HepG2 (cell line): ENCODE results near the gene LTK. TPM values are rescaled to one million over a fixed set of nuclear protein-coding genes. Genes with fewer than 3 reads are reported as not detected.
A peak's percentile ranks its signal among the peaks of the same experiment; 100 is the strongest.

Source experiments
- AKAP8 ChIP-seq: sonication (generic); formaldehyde crosslinking; IDR thresholded peaks from 2 replicates; pipeline ENCODE4 v1.5.1; 2020; ENCODE audit warnings: mild to moderate bottlenecking, missing genetic modification reagents
- ARHGAP35 ChIP-seq: sonication (generic); formaldehyde crosslinking; IDR thresholded peaks from 2 replicates; pipeline ENCODE4 v1.9.0; 2022; ENCODE audit warnings: mild to moderate bottlenecking, inconsistent platforms, moderate library complexity, missing genetic modification reagents, borderline replicate concordance
- CCDC6 ChIP-seq: sonication (generic); formaldehyde crosslinking; IDR thresholded peaks from 2 replicates; pipeline ENCODE4 v1.8.1; 2022; ENCODE audit warnings: mild to moderate bottlenecking, missing genetic modification reagents, moderate library complexity
- DBP ChIP-seq: sonication (generic); formaldehyde crosslinking; IDR thresholded peaks from 2 replicates; pipeline ENCODE4 v1.4.0; 2020; ENCODE audit warnings: missing genetic modification reagents; ENCODE audit errors: not compliant biosample characterization
- DPF2 ChIP-seq: sonication (generic); formaldehyde crosslinking; IDR thresholded peaks from 2 replicates; pipeline ENCODE4 v1.4.0; 2020; ENCODE audit warnings: mild to moderate bottlenecking, low read depth, missing genetic modification reagents, borderline replicate concordance
- ESRRA ChIP-seq: sonication (generic); formaldehyde crosslinking; IDR thresholded peaks from 2 replicates; pipeline ENCODE4 v1.5.1; 2020; ENCODE audit warnings: mild to moderate bottlenecking, low read depth, missing genetic modification reagents
- IRF1 ChIP-seq: sonication (generic); formaldehyde crosslinking; IDR thresholded peaks from 2 replicates; pipeline ENCODE4 v1.4.0; 2020; ENCODE audit warnings: low read depth, mild to moderate bottlenecking, missing genetic modification reagents
- KAT8 ChIP-seq: IDR thresholded peaks from 2 replicates; pipeline ENCODE4 v1.6.1; 2016; ENCODE audit warnings: missing genetic modification reagents, missing compliant biosample characterization
- MXI1 ChIP-seq: IDR thresholded peaks from 3 replicates; pipeline ENCODE4 v1.6.1; 2012; ENCODE audit warnings: low read depth, low read length, inconsistent platforms, borderline replicate concordance
- NFIB ChIP-seq: sonication (generic); formaldehyde crosslinking; IDR thresholded peaks from 2 replicates; pipeline ENCODE4 v1.9.0; 2021; ENCODE audit warnings: missing genetic modification reagents, mild to moderate bottlenecking, borderline replicate concordance
- NFKB2 ChIP-seq: sonication (generic); formaldehyde crosslinking; IDR thresholded peaks from 2 replicates; pipeline ENCODE4 v1.4.0; 2020; ENCODE audit warnings: missing genetic modification reagents, borderline replicate concordance
- PHB2 ChIP-seq: fragments of 450-650 bp; IDR thresholded peaks from 2 replicates; pipeline ENCODE4 v1.6.1; 2018; ENCODE audit not compliant: partially characterized antibody
- SPEN ChIP-seq: sonication (generic); formaldehyde crosslinking; IDR thresholded peaks from 2 replicates; pipeline ENCODE4 v1.5.1; 2020; ENCODE audit warnings: low read depth, mild to moderate bottlenecking, missing genetic modification reagents
- TEAD3 ChIP-seq: optimal IDR thresholded peaks from 2 replicates; pipeline ENCODE3; 2016; ENCODE audit warnings: borderline replicate concordance
- THRA ChIP-seq: sonication (generic); formaldehyde crosslinking; IDR thresholded peaks from 2 replicates; pipeline ENCODE4 v1.4.0; 2020; ENCODE audit warnings: missing genetic modification reagents, borderline replicate concordance
- ZEB1 ChIP-seq: IDR thresholded peaks from 2 replicates; pipeline ENCODE4 v1.6.1; 2012; ENCODE audit warnings: mild to moderate bottlenecking, low read depth, inconsistent platforms; ENCODE audit not compliant: insufficient replicate concordance
- ZMYM4 ChIP-seq: sonication (generic); formaldehyde crosslinking; IDR thresholded peaks from 2 replicates; pipeline ENCODE4 v1.8.1; 2023; ENCODE audit warnings: mild to moderate bottlenecking, missing genetic modification reagents
- ZNF274 ChIP-seq: sonication (generic); formaldehyde crosslinking; IDR thresholded peaks from 2 replicates; pipeline ENCODE4 v1.5.1; 2020; ENCODE audit warnings: mild to moderate bottlenecking, missing genetic modification reagents
- ZNF337 ChIP-seq: sonication (generic); formaldehyde crosslinking; IDR thresholded peaks from 2 replicates; pipeline ENCODE4 v1.5.1; 2020; ENCODE audit warnings: missing genetic modification reagents, low read depth, mild to moderate bottlenecking, borderline replicate concordance
- ZNF460 ChIP-seq: sonication (generic); formaldehyde crosslinking; IDR thresholded peaks from 2 replicates; pipeline ENCODE4 v1.5.1; 2020; ENCODE audit warnings: missing genetic modification reagents, mild to moderate bottlenecking, borderline replicate concordance
- ZNF503 ChIP-seq: sonication (generic); formaldehyde crosslinking; IDR thresholded peaks from 2 replicates; pipeline ENCODE4 v1.4.0; 2020; ENCODE audit warnings: missing genetic modification reagents
- ZNF543 ChIP-seq: sonication (generic); formaldehyde crosslinking; IDR thresholded peaks from 2 replicates; pipeline ENCODE4 v1.4.0; 2020; ENCODE audit warnings: mild to moderate bottlenecking, missing genetic modification reagents
- ZSCAN21 ChIP-seq: sonication (generic); formaldehyde crosslinking; IDR thresholded peaks from 2 replicates; pipeline ENCODE4 v1.8.0; 2022; ENCODE audit warnings: mild to moderate bottlenecking, missing genetic modification reagents, moderate library complexity, borderline replicate concordance
- ZZZ3 ChIP-seq: sonication (generic); formaldehyde crosslinking; IDR thresholded peaks from 2 replicates; pipeline ENCODE4 v1.4.0; 2020; ENCODE audit warnings: missing genetic modification reagents, mild to moderate bottlenecking, borderline replicate concordance
- polyA plus RNA-seq, 8 experiments: library from polyadenylated mRNA; depleted of rRNA in 3 of 8; stranded (reverse) in 7 of 8; unstranded in 1 of 8; fragments of >200 nt; fragmentation: Illumina TruSeq in 4 of 8; extraction: Trizol in 4 of 8; gene quantifications; 2 replicates each; pipeline versions ENCODE4 v1.2.1 to v1.2.3, GENCODE V29; 2011 to 2016; ENCODE audit warnings: low read depth in 4 of 8, missing spikeins in 1 of 8, mixed read lengths in 1 of 8; ENCODE audit not compliant: insufficient read depth in 1 of 8
- total RNA-seq, 5 experiments: library from RNA; depleted of rRNA; stranded (reverse); fragments of >200 nt; fragmentation: Illumina TruSeq; extraction: Trizol; gene quantifications; 2 replicates each; pipeline ENCODE4 v1.2.3, GENCODE V29; 2016; ENCODE audit warnings: low read depth in 1 of 5

LTK gene
- total and polyA plus RNA-seq, 2 of the 13 experiments (the other 11 are each of a cell fraction or from before 2014, with no cell fraction given) = 0.01 TPM; not detected in 1

- peak; percentile 28 for TF ChIP-seq DBP (CRISPR knock-in tag)
- TF ChIP-seq ZSCAN21 = peak; percentile 67; the same call in 1 of the 2 replicates
- peak; percentile 69 for TF ChIP-seq THRA
- TF ChIP-seq KAT8 (CRISPR knock-in tag) = peak; percentile 83
- peak; percentile 57; the same call in 1 of the 2 replicates for TF ChIP-seq ZMYM4 (CRISPR knock-in tag)
- no peak for TF ChIP-seq PHB2
- peak; percentile 84; the same call in 1 of the 3 replicates for TF ChIP-seq MXI1
- TF ChIP-seq ARHGAP35 (CRISPR knock-in tag) = peak; percentile 38; the same call in 1 of the 2 replicates
- peak; percentile 76; the same call in 1 of the 2 replicates for TF ChIP-seq ZNF503 (CRISPR knock-in tag)
- peak; percentile 73 for TF ChIP-seq AKAP8
- TF ChIP-seq ZNF337 = 0 out of 2 replicates have a peak, but pooled peaks have one; percentile 67
- TF ChIP-seq DPF2 (CRISPR knock-in tag) = 0 out of 2 replicates have a peak, but pooled peaks have one; percentile 23
- peak; percentile 63; the same call in 1 of the 2 replicates for TF ChIP-seq ZNF460 (CRISPR knock-in tag)
- no peak for TF ChIP-seq IRF1
- peak; percentile 60; the same call in 1 of the 2 replicates for TF ChIP-seq ESRRA (CRISPR knock-in tag)
- peak; percentile 26; the same call in 1 of the 2 replicates for TF ChIP-seq NFKB2 (CRISPR knock-in tag)
- peak; percentile 67; the same call in 1 of the 2 replicates for TF ChIP-seq ZNF274 (CRISPR knock-in tag)
- peak; percentile 90 for TF ChIP-seq SPEN (CRISPR knock-in tag)
- TF ChIP-seq ZNF543 = peak; percentile 58; the same call in 1 of the 2 replicates
- 0 out of 2 replicates have a peak, but pooled peaks have one; percentile 43 for TF ChIP-seq CCDC6
- no peak; the same call in 1 of the 2 replicates for TF ChIP-seq ZZZ3 (CRISPR knock-in tag)
- no peak for TF ChIP-seq NFIB (CRISPR knock-in tag)
- no peak for TF ChIP-seq TEAD3 (CRISPR knock-in tag)
- TF ChIP-seq ZEB1 = peak; percentile 50
These were observed 17.7 kb downstream of the LTK start (continued) for GRCh38 chr15:41495736-41496599.
